Activated T-cell treated with anti-CD3 and anti-CD28 coated beads for 1 hour (primary cell): ENCODE data around the gene NPFFR1.

Experiments
- DNase-seq: peaks from one replicate; pipeline ENCODE4 v3.0.0-alpha.2; 2020; ENCODE audit warnings: low read depth

NPFFR1 gene, protein sequence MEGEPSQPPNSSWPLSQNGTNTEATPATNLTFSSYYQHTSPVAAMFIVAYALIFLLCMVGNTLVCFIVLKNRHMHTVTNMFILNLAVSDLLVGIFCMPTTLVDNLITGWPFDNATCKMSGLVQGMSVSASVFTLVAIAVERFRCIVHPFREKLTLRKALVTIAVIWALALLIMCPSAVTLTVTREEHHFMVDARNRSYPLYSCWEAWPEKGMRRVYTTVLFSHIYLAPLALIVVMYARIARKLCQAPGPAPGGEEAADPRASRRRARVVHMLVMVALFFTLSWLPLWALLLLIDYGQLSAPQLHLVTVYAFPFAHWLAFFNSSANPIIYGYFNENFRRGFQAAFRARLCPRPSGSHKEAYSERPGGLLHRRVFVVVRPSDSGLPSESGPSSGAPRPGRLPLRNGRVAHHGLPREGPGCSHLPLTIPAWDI

DNA sequence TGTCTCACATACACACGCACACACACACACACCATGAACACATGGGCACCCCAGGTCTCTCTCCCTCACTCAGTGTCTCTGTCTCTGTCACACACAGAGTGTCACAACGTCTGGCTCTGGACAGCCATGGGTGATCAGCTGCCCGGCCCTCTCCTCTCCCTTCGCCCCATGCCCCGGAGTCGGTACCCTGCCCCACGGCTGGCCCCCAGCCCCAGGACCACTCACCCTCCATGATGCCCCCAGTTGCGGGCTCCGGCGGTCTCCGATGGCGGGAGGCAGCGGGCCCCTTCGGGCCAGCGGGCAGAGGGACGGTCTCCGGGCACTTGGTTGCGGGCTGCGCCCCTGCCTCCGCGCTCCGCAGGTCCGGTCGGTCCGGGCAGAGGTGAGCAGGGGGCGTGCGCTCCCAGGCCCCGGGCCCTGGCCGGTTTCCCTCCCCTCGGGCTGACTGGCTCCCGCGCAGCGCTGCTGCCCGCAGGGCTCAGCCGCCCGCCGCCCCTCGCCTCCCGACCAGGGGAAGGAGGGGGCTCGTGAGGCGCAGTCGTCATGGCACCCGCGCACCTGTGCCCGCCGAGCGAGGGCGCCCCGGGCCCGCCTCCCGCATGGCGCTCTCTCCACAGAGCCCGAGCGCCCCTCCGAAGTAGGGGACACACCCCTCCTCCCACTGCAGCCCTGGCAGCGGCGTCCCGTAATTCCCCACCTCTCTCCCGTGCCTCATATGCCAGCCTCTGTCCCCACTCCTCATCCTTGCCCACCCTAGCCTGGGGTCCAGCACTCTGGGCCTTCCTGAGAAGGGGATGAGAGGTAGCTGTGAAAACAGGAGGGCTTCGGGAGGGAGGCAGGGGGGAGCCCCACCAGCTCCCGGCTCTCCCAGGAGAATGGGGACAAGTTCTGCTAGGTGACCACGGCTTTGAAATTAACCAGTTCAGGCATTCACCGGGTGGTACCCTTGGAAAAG lies at the start of gene NPFFR1:
NPFFR1 (minus strand) TSS at position 560 of the 955 bp plus-strand sequence; CDS start at position 232, 328 bp downstream.
- no peak for DNase-seq

DNA sequence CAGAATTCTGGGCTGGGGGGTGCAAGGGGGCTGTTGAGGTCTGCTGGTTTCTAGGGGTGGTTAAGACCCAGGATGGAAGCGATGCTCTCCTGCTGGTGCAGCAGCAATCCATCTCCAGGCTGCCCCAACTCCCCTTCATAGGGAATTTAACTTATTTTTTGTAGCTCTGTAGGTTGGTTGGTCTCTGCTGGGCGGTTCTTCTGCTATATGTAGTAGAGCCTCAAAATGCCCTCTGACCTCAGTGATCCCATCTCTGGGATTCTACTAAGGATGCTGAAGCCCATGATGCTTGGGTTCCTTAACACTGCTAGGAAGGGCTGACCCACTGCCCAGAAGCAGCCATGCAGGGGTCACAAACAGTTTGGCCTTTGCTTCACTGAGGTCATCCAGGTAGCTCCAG lies 49.5 kb upstream of the NPFFR1 start:
- DNase-seq = no peak

DNA sequence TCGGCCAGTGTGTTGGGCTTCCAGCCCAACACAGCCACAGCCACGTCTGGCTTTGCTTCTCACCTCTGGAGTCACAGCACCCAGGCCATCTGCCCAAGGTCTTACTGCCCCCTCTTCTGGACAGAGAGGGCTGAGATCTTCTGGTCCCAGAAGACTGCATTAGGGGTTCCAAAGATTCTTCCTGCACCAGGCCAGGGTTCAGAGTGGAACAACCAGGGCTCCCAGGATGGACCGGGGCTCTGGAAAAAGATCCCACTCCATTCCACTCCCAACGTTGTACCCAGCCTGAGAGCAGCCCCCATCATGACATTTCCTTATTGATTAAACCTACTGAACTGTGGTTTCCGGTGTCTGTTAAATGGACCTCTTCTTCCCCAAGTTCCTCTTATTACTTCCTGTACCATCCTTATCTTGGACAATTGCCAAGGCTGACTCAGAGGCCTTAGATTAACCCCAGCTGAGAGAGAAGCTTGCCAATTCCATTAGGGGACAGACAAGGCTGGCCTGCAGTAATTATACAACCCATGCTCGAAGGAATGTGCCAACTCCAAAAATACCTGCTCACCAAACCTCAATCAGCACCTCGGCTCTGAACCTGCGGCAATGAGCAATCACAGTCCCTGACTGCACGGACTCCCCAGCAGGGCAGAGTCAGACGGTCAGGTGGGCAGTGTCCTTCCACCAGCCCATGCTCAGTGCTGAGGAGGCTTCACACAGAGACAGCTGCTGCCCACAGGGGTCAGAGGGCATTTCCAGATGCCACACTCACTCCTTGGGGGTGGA lies 47.9 kb upstream of the NPFFR1 start:
- DNase-seq = no peak

DNA sequence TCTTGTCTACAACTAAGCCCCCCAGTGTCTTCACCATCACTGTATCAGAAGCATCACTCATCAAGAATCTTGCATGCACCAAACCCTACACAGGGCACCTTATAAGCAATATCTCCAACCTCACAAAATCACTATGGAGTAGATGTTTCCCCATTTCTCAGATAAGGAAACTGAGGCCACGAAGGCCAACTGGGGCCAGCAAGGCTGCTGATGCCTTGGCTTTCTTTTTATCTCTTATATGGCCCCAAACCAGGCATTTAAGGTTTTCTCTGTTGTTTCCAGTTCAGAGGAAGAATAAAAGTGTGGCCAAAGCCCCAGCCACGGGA lies 47.3 kb upstream of the NPFFR1 start:
- no peak for DNase-seq

DNA sequence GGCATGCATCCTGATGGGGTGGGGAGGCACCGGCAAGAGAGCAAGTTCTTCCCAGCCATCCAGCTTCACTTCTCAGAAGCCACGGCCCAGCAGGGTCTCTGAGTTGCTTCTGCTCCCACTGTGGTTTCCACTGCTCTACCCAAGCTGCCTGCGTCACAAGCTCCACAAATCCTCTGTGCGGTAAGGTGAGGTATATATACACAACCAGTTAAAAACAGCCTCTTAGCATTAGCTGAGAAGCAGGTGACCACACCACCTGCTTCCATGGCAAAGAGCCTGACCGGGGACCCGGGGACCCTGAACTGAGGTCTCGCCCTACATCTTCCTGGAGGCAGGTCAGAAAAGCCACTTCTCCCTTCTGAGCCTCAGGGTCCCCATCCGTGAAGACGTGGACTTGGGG lies 46.9 kb upstream of the NPFFR1 start:
- DNase-seq = no peak

DNA sequence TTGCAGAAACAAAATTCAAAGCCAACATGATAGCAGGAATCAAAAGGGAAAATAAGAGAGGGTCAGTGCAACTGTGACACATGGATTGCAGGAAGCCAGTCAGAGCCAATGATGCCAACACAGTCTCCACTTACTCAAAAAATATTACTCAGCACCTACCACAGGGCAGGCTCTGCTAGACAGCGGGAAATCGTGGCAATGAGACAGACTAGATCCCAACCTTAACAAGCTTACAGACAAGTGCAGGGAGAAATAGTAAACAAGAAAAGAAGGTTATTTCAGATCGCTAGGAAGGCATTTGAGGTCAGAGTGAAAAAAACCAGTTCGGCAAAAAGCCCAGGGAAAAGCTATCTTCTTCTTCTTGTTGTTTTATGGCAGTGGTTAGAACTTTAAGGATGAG lies 45.2 kb upstream of the NPFFR1 start:
- no peak for DNase-seq

DNA sequence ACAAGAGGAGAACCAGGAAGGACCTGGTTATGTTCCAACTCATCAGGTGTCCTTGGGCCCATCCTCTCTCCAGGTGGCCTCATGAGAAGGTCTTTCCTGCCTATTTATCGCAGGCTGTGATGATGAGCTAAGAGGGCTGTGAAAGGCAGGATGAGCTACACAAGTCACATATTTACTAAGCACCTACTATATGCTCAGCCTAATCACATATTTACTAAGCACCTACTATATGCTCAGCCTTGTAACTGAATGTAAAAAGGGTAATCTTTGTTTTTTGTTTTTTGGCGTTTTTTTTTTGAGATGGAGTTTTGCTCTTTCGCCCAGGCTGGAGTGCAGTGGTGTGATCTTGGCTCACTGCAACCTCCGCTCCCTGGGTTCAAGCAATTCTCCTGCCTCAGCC lies 44.2 kb upstream of the NPFFR1 start:
- no peak for DNase-seq

DNA sequence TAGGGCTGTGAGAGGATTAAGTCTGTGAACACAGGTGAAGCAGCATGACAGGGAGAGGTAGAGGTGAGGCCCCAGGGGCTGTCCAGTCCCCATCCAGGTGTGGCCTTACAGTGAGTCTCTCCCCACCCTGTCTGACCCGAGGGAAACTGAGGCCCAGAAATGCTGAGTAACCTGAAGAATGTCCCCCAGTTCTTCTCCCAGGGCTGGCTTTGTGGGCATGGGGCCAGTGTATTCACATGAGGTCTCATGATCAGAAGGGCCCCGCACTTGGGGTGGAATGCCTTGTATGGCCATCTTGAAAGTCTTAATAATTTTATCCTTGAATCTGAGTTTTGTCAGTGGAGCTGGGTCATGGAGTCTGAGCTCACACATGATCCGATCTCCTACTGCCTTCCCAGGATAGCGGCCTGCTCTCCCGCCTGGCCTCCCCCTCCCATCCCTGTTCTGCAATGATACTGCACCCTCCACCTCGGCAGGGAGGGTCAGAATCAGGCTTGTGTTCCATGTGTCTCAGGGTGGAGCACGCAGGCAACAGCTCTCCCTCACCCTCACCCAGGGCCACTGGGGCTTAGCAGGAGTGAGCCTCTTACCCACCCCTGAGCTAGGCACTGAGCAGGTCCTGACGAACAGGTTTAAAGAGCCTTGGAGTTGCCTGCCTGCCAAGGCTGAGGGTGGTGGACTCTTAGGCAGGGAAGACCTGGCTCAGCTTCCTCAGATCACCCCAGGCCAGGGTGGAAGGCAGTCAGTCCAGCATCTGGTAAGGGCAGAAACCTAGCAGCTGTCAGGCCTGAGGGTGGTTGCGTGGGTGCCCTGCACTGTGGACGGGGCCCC lies 41.4 kb upstream of the NPFFR1 start:
- DNase-seq = no peak

DNA sequence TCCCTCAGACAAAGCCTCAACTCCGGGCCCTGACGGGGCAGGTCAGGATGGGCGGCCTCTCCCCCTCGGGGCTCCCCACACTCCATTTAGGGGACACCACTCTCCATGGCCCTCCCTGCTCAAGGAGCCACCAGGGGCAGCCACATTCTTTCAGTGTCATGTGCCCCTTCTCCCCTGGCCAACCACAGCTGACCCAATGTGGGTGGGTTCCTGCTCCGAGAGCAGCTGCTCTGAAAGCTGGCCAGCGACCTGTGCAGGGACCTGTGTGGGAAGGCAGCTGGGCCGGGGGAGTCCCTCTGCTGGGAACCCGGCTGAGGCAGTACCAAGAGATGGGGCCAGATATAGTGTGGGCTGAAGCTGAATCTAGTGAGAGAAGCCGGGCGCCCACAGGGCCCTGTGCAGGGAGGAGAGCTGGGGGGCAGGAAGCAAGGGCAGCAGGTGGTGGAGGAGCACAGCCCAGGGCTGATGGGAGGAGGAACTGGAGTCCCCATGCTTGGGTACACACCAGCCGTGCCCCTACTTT lies 40.6 kb upstream of the NPFFR1 start:
- DNase-seq = no peak

DNA sequence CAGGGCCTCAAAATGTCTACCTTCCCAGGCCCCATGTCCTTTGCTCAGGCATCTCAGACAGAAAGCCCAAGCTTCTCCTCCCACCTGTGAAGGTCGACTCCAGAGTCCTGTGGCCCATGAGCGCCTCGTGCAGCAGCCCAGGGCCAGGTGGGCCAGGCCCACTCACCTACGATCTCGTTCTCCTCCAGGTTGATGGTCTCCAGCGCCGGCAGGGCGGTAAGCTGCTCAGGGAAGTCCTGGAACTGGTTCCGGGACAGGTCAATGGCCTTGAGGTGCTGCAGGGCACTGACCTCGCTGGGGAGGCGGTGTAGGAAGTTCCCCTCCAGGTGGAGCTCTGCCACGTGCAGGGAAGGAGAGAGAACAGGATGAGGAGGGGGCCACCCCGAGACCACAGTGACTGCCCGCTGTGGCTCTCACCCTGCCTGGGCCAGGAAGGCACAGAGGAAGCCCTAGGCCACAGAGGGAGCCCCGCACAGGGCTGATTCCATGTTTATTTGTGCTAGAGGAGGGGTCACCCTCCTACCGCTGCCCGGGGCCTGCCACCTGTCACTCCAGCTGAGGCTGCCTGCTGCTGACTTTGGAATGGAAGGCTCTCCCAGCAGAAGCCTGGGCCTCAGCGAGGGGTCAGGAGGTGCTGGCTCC lies 40.0 kb upstream of the NPFFR1 start:
- no peak for DNase-seq

DNA sequence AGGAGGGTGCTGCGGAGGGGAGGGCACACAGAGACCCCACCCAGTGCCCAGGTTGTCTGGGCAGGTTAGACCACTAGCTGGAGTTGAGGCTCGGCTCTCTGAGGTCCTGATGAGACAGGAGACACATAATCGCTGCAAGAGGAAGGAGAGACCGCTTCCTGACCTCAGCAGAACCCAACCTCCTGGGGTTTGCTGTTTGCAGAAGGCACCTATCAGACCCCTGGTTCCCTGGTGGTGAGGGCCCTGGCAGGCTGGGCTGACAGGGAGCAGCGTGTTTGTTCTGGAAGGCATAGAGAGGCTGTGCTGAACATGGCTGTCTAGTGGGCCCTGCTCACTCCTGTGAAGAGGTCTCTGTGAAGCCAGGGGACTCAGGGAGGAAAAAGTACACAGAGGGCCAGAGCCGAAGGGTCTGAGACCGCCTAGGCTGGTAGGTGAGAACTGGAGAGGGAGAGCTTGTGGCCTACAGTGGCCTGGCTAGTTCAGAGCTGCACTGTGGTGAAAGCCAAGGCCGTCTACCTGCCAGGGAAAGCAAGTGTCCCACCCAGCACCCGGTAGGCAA lies 39.4 kb upstream of the NPFFR1 start:
- DNase-seq = no peak

DNA sequence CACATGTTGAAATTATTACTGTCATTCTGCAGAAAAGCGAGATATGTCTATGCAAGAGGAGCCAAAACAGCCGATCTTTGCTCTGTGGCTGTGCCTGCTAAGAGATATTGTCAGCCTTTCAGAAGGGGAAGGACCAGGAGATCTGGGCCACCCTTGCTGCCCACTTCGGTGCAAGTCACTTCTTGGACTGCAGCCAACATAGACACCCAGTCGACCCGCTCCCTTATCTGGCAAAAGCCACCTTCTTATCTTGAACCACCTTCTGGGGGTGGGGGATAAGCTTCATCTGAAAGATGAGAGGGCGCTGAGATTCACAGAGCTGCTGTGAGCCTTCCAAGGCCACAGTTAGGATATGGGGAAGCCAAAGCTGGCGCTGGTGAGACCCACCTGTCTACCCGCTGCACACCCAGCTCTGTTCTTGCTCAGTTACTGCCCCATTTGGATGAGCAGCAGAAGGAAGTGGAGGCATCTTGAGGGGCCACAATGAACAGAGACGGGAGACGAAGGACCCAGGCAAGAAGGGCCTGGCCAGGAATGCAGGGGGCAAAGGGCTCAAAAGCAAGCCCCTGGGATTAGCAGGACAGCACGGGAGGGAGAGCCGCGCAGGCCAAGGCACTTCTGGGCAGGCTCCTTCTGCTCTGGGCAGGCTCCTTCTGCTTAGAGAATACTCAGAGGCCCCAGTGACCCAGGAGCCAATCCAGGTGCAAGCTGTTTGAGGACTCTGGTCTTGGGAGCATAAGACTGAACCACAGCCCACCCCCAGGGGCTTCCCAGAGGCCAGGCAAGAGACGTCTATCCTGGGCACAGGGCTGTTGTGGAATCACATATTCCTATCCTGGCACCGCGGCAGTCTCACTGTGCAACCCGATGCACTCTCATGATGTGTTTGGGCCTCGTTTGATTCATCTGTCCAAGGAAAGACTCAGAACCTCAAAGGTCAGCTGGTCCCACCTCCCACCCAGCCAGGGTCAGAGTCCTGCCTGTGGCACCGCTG lies 38.4 kb upstream of the NPFFR1 start:
- no peak for DNase-seq

DNA sequence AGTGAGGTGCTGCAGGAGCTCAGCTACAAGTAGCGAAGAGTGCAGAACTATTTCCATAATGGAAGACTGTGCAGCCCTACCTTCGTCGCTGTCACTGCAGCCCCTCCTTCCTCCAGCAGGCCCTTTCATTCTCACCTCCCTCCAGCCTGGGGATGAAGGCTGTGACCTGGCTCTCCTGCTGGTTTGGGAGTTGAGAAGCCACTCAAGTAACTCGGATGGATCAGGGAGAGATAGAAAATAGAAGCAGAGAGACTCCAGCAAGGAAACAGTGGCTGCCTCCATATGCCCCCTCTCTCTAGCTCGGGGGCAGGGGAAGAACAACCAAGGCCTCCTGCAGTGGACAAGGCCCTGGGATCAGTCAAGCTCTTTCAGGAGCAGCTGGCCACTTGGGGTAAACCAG lies 37.4 kb upstream of the NPFFR1 start:
- no peak for DNase-seq

DNA sequence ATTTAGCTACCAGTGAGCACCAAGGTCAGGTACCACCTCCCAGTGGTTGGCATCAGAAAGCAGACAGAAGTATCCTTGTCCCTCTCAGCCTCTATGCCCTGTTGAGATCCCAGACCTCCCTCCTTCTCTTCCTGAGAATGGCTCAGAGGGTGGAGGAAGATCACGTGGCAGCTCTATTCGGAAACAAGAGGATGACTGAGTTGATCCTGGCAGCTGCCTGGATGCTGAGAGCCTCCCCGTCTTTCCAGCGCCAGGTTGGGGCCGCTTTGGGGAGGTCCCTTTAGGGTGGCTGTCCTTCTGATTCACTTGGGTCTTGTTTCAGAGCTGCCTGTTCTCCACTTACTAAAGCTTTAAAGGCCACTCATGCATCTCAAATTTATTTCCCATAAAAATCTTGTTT lies 36.9 kb upstream of the NPFFR1 start:
- DNase-seq = no peak

DNA sequence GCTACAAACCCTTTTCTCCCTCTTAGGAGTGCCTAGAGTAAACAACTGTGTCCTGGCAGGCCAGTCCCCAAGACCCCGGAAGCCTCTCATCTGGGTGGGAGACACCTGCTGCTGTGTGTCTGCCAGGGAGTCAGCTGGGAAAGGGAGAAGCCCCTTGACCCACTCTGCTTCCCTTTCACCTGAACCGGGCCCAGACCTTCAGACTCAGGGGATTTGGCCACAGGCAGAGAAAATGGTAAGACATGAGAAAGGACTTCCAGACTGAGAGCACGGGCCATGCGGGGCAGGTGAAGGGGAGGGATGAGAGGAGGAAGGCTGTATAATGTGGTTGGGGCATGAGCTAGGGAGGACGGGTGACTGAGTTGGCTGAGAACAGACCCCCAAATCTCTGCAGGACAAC lies 36.0 kb upstream of the NPFFR1 start:
- no peak for DNase-seq

DNA sequence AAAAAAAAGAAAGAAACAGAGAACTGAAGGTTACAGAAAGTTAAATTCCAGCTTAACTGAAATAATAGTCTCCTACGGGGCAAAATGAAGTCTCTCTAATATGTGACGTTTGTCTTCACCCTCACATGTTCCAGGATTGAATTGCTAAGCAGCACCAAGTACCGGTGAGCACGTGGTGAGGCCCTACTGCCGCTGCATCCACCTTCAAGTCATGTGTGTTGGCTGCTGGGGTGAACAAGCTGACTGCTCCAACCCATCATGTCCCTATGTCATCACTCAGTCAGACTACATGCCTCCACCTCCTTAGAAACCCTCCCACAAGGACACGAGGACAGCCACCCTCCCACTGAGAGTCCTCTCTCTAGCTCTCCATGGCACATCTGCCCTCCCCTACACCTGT lies 35.4 kb upstream of the NPFFR1 start:
- no peak for DNase-seq

DNA sequence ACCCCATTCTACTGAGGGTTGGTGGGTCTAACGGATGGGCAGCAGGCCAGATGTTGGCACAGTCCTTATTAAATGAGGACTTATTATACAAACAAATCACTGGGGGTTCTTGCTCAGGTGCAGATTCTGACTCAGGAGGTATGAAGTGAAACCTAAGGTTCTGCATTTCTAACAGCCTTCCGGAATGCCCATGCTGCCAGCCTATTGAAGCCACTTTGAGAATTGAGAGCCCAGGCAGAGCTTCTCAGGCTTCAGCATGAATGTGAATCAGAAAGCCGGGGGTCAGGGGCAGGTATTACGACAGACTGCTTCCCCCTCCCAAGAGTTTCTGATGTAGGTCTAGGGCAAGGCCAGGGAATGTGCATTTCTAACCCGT lies 34.1 kb upstream of the NPFFR1 start:
- no peak for DNase-seq

DNA sequence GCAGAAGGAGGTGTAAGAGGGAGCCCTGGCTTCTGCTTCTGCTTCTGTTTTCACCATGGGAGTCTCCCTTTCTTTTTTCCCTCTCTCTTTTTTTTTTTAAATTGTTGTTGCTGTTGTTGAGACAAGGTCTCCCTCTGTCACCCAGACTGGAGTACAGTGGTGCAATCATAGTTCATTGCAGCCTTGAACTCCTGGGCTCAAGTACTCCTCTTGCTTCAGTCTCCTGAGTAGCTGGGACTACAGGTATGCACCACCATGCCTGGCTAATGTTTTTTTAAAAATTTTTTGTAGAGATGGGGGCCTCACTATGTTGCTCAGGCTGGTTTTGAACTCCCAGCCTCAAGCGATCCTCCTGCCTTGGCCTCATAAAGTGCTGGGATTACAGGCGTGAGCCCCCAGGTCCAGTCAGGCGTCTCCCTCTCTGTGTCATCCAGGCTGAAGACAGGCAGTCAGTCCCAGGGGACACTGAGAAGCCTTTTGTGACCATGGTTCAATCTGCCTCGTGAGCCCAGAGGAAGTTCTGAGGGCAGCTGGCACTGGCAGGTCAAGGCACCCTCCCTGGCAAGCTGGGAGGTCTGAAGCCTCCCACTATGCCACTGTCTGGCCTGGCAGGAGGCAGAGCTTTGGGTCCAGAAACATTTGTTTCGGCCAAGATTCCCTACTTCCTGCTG lies 33.6 kb upstream of the NPFFR1 start:
- no peak for DNase-seq

DNA sequence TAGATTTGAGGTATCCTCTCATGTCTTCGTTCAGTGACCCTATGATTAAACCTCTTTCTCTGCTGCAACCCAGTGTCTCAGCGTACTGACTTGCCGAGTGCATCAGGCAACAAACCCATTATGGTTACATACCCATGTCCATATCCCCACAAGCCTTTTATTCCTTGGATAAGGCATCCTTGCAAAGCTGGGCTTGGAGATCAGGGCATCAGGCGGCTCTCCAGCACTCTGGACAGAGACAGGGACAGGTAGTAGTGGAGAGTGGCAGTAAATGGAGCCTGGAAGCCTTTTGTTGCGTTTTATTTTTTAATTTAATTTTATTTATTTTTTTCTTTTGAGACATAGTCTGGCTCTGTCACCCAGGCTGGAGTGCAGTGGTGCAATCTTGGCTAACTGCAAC lies 32.0 kb upstream of the NPFFR1 start:
- DNase-seq = no peak
